Measurements from ENCODE around the gene NANOS3. TPM values are rescaled to one million over a fixed set of nuclear protein-coding genes. Genes with fewer than 3 reads are reported as not detected.

Gene NANOS3
- total and polyA plus RNA-seq, 9 of the 15 experiments (the other 6 are each of a cell fraction or from before 2014, with no cell fraction given) = not detected

- no peak for TF ChIP-seq CEBPZ (IDR thresholded peaks at IDR 0.05; ENCODE audit: borderline replicate concordance, low read depth, low read length)
- no peak for TF ChIP-seq TAF9B (IDR thresholded peaks at IDR 0.05; ENCODE audit: partially characterized antibody)
- TF ChIP-seq RAD51 (IDR thresholded peaks at IDR 0.05; ENCODE audit: borderline replicate concordance, low read depth) = no peak; the same call in 1 of the 2 replicates
- TF ChIP-seq ZNF143 (CRISPR knock-in tag; IDR thresholded peaks at IDR 0.05) = no peak
- no peak for TF ChIP-seq ZNF512 (tag; IDR thresholded peaks at IDR 0.05)
- 0 out of 2 replicates have a peak, but pooled peaks have one; percentile 30 for TF ChIP-seq THAP12 (CRISPR knock-in tag; IDR thresholded peaks at IDR 0.05)
- TF ChIP-seq ZBTB1 (CRISPR knock-in tag; IDR thresholded peaks at IDR 0.05; ENCODE audit: borderline replicate concordance, low read depth) = no peak
- TF ChIP-seq SREBF1 (IDR thresholded peaks at IDR 0.05; ENCODE audit: borderline replicate concordance, low read depth, low read length) = no peak
- no peak for TF ChIP-seq TAF7 (tag; IDR thresholded peaks at IDR 0.05)
- TF ChIP-seq CBX5 (IDR thresholded peaks at IDR 0.05; ENCODE audit: borderline replicate concordance, low read depth) = no peak
- no peak for TF ChIP-seq ZNF311 (CRISPR knock-in tag; IDR thresholded peaks at IDR 0.05)
- TF ChIP-seq FOXK2 (conservative IDR thresholded peaks at IDR 0.05 in 1 of 2, IDR thresholded peaks at IDR 0.05 in 1 of 2; ENCODE audit: low read depth in 2 of 2) = no peak
- TF ChIP-seq BHLHE40 (IDR thresholded peaks at IDR 0.05; ENCODE audit: low read length) = peak; percentile 17; the same call in 1 of the 2 replicates
- no peak for TF ChIP-seq EP300 (IDR thresholded peaks at IDR 0.05; ENCODE audit: low read length)
- TF ChIP-seq MXD1 (CRISPR knock-in tag; IDR thresholded peaks at IDR 0.05; ENCODE audit: borderline replicate concordance, poor library complexity, severe bottlenecking) = no peak
- TF ChIP-seq ELF4 (CRISPR knock-in tag; IDR thresholded peaks at IDR 0.05) = no peak
- no peak for TF ChIP-seq ASH1L (IDR thresholded peaks at IDR 0.05; ENCODE audit: borderline replicate concordance, low read depth, partially characterized antibody)
- TF ChIP-seq ESRRA (IDR thresholded peaks at IDR 0.05; ENCODE audit: borderline replicate concordance, low read depth) = 0 out of 2 replicates have a peak, but pooled peaks have one; percentile 10
- no peak for TF ChIP-seq ZNF232 (CRISPR knock-in tag; IDR thresholded peaks at IDR 0.05)
- no peak for TF ChIP-seq ZNF717 (CRISPR knock-in tag; IDR thresholded peaks at IDR 0.05)
- TF ChIP-seq YBX1 (IDR thresholded peaks at IDR 0.05) = no peak
Observed at GRCh38 chr19:13842291-13843103, 34.4 kb upstream of the NANOS3 start (continued).
